ENCODE data around the gene KLF11.

The KLF11 gene

DNA sequence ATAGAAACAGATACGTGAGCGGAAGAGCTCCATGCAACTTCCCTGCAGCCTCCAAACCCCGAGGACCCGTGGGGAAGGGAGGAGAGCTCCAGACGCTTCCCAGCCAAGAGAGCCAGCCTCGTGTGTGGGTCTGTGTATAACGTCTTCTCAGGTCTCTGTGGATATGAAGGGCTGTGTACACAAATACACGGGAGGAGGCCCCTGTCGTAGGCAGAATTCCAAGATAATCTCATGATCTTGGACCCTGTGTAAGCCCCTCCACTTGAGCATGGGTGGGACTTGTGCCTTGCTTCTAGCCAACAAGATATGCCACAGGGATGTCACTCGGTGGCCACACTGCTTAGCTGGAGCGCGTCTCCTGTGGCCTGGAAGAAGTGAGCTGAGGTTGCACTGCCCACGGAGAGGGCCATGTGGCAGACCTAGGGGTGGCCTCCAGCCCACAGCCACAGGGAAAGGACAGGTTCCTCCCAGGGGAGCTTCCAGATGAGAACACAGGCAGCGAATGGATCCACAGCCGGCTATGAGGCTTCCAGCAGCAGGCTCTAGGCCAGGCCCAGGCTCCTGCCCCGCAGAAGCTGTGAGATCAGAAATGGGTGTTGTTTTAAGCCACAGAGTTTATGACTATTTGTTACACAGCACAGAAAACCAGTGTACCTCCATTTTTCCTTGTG lies 15.6 kb upstream of the KLF11 start:
- no peak for DNase-seq

- DNase-seq = peak; percentile 5
Observed at GRCh38 chr2:10028407-10028987, 14.9 kb upstream of the KLF11 start.

DNA sequence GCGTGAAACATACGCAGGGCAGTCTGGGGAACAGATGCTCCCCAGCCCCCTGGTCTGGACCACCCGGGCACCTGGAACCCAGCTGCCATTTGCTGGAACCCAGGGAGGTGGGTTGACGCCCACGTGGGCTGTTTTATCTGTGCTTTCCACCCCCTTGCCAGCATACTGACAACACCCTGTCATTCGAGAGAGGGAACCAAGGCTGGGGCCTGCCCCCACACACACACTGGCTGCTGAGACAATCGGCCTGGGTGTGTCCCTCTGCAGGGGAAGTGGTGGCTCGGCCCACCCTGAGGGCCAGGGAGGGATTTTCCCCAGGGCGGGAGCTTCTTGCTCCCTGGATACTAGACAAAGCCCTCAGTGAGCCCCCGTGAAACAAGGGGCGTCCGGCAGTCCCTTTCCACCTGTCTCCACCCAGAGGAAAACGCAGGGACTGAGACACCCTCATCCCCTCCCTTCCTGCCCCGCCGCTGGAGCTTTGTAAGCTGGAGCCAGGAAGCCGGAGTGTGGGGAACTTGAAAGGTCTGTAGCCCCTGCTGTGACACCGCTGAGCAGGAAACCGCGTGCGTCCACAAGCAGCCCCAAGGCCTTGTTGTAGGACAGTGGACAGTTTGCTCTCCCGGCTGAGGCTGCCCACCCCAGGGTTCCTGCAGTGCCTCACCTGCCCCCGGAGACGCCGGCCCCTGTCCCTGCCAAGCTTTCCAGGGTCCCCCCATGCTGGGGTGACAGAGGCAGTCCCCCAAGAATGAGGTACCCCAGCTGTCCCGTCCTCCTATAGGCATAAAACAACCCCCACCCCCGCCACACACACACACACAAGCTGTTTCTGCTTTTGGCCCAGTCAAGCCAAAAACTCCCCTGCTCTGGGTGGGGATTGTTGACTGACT lies 14.1 kb upstream of the KLF11 start:
- peak; percentile 10 for DNase-seq

DNA sequence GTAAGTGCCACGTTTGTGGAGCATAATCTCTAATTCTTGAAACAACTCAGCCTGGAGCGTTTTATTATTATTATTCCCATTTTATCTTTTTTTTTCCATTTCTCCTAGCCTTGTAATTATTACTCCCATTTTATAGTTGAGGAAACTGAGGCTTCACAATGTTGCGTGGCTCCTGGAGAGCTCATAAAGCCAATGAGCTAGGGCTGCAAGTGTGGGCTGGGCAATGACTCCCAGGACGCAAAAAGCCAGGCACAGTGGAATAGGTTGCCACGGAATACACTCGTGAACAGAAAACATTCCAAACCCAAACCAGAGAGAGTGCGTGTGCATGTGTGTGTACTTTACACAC lies 13.5 kb upstream of the KLF11 start:
- DNase-seq = no peak

DNA sequence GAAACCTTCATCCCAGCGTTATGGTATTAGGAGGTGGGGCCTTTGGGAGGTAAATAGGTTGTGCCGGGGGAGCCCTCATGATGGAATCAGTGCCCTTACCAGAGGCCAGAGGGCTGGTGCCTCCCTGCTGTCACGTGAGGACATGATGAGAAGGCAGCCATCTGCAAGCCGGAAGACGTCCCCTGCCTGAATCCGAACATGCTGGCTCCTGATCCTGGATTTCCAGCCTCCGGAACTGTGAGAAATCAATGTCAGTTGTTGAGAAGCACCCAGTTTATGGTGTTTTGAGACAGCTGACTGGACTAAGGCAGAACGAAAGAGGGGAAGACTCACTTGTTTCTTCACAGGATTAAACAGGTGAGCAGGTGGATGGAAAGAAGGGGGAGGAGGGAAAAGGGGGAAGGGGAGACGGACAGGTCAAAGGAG lies 13.0 kb upstream of the KLF11 start:
- DNase-seq = peak; percentile 86

DNA sequence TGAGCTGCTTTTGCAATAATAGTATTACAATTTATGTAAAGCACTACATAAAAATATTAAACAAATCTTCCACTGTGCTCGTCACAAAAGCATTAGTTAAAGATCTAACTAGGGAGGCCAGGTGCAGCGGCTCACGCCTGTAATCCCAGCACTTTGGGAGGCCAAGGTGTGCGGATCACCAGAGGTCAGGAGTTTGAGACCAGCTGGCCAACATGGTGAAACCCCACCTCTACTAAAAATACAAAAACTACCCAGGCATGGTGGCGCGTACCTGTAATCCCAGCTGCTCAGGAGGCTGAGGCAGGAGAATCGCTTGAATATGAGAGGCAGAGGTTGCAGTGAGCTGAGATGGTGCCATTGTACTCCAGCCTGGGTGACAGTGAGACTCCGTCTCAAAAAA lies 12.6 kb upstream of the KLF11 start:
- peak; percentile 38 for DNase-seq

DNA sequence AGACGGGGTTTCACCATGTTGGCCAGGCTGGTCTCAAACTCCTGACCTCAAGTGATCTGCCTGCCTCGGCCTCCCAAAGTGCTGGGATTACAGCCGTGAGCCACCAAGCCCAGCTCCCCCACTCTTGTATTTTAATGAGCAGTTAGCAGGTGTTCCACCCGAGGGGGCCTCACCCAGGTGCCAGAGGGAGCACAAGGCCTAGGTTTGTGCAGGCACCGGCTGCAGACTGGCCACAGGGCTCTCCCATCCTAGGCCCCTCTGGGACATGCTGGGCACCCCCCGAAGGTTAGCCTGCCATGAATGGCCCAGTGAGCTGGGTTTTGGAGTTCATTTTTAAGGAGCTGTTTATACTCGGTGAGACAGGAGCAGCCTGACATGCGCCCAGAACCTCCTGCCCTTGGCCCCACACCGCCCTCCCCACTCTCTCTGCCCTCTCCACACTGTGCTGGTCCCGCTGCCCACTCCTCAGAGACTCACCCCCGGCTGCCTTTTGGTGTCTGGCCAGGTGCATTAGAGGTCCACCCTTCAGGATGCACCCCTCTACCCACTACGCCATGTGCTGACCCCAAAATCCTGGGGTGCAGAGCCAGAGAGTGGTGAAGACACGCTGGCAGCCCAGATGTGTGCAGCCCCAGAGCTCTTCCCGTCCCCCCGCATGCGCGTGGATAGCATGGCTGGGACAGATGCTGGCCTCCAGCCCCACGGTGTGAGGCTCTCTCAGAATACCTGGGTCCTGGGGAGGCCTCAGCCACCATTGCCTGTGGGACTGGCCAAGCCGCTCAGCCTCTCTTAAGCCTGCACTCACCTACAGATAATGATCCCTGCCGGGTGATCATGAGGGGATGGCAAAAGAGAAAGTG lies 11.2 kb upstream of the KLF11 start:
- no peak for DNase-seq

DNA sequence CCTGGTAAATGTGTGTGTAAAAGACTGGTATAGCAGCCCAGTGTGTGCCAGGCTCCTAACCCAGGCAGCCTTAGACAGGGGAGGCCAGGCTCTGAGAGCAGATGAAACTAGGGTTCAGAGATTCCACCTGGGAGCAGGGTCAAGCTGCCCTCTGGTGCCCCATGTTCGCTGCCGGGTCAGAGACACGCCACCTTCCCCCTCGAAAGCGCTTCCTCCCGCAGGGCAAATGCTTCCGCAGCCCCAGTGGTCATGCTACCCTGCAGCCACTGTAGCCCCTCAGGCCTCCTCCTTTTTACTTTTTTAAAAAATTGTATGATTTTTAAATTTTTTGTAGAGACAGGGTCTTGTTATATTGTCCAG lies 10.6 kb upstream of the KLF11 start:
- DNase-seq = no peak

DNA sequence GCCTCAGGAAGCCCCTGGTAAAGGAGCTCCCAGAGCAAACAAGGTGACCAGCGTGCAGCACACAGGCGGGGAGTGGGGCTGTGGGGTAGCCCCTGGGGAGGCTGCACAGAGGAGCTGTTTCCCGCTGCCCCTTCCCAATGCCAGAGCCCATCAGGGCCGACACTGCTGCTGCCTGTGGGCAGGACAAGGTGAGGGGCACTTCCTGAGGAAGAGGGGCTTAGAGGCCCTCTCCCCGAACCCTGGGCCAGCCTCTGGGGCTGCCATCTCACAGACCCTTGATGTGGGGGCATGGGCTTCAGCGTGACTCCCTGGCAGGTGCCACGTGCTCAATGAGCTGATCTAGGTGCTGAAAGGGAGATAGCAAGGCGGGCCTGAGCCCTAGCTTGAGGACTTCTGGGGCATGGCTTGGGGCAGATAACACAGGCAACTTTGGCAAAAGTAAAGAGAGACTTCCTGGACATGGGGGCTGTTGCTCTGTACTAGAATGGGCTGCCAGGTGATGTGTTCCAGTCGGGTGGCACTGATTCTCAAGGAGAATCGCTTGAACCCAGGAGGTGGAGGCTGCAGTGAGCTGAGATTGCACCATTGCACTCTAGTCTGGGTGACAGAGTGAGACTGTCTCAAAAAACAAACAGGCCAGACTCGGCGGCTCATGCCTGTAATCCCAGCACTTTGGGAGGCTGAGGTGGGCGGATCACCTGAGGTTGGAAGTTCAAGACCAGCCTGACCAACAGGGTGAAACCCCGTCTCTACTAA lies 9.9 kb upstream of the KLF11 start:
- no peak for DNase-seq

DNA sequence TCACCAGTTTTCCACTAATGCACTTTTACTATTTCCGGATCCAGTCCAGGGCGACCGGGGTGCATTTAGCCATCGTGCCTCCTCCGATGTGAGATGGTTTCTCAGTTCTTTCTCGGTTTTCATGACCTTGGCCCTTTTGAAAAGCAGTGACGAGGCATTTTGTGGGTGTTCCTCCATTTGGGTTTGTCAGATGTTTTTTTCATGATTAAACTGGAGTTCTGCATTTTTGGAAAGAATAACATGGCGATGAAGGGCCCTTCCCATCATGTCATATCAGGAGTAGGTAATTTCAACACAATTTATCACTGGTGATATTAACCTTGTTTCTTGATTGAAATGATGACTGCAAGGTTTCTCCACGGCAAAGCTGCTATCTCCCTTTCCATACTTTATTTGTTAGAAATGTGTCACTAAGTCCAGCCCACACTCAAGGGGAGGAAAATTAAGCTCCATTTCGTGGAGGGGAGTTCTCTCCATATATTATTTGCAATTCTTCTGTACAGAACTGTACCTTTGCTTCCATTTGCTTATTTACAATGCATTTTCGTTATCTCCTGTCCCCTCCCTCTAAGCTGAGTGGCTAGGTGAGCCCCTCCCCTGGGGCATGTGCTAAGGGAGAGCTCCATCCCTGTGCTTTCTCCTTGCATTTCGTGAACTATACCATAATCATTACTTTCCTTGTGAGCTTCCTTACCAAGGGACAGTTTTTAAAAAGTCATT lies 8.9 kb upstream of the KLF11 start:
- DNase-seq = no peak

- no peak for DNase-seq
Observed at GRCh38 chr2:10035053-10035422, 8.3 kb upstream of the KLF11 start.

- no peak for DNase-seq
Observed at GRCh38 chr2:10035633-10036032, 7.7 kb upstream of the KLF11 start.

GRCh38 chr2:10036095-10036884 lies 7.1 kb upstream of the KLF11 start:
- DNase-seq = peak; percentile 10

GRCh38 chr2:10038123-10038522 lies 5.2 kb upstream of the KLF11 start:
- DNase-seq = no peak

DNA sequence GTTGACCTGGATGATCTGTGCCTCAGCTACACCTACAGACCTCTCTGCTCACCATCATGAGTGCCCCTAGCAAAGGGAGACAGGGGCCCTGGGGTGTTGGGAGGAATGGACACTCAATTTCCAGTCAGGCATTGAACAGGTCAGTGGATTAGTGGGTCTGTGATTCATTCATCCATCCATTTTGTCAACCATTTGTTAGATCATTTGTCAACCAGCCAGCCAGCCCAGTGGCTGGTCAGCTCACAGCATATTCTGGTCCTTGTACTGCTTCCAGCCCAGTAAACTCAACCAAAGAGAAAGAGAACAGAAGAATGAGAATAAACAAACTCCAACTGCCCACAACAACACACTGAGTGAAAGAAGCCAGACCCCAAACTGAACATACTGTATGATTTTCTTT lies 4.6 kb upstream of the KLF11 start:
- DNase-seq = no peak

DNA sequence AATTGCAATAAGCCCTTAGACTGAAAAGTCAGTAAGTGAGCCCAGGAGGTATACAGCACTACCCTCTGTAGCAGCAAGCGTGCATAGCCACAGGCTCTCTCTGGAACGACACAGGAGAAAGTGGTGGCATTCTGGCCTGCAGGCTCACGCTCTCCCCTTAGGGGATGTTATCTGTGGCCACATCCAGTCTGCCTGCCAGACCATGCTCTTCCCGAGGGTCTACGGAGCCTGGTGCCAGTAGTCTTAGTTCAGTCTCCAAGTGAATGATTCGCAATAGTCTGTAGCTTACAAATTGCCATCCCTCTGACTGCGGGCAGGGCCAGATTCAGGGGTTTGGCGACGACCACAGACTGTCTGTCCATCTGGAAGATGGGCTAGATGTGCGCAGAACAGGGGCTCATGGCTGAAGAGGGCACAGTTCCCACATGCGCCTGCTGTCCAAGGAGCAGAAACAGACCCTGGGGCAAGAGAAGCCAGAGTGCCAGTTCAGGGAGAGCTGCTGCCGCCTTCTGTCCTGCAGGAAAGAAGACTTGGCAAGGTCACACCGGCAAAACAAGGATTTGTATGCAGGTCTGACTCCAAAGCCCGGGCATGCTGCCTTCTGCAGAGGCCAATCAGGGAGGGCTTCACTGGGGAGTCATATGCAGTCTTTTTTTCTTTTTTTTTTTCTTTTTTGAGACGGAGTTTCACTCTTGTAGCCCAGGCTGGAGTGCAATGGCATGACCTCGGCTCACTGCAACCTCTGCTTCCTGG lies 3.5 kb upstream of the KLF11 start:
- DNase-seq = no peak

- DNase-seq = no peak
Observed at GRCh38 chr2:10041711-10042110, 1.6 kb upstream of the KLF11 start.

DNA sequence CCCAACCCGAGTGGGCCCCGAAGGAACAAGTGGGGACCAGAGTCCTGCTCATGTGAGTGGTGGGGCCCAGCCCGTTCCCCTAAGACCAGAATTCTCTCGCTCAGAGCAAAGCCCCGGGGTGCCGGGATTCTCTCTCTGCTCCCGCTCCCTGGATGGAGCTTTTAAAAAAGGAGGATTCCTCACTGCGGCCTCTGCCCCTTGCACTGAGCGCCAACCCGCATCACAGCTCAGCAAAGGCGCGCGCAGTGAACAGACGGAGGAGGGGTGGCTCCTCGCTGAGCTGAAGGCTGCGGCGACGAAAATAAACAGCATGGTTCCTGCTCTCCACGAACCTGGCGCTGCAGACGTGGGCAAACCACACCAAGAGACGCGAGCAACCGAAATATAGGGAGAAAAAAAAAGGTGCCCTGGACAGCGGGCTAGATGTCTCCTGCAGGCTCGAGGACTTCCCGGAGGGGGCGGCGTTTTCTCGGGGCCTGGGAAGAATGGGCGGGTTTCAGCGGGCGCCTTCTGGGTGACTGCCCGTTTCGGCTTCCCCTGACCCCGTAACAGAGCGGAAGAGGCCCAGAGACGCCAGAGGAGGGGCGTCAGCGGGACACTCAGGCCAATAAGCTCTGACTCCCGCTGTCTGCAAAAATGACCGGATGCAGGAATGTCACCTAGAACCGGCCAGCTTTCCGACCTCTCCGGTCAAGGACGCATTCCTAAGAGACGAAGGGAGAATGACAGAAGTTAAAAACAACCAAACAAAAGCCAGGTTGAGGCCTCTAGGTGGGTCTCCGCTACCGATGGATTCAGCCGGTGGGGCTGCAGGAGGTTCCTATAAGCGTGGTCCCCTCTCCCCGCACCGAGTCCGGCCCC lies 819 bp upstream of the KLF11 start:
- DNase-seq = peak; percentile 82

DNA sequence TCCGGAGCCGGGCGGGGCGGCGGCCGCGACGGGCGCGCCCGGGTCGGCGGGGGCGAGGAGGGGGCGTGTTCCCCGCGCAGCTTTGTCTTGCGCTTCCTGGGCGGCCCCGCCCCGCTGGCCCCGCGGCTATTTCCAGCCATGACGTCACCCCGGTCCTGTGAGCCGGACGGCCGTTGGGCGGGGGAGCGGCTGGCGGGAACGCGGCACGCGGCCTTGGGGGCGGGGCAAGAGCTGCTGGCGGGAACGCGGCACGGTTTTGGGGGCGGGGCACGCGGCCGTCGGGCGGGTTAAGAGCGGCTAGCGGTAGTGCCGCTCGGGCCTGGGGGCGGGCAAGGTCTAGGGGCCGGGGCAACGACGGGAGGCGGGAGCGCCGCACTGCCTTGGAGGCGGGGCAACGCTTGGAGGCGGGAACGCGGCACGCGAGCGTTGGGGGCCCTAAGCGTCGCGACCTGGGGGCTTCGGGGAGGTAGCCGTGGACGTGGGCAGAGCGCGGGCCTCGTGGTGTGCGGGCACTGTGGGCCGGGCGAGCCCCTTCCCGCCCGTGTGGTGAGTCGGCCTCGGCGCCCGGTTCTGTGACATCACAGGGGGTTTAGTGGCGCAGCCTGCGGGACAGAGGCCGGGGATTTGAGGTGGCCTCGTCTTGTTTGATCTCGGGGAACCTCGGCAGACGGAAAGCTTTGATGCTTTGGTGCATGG lies 704 bp downstream of the KLF11 start:
- DNase-seq = peak; percentile 96

Measured in DMS53 (cell line).